PC-9 (cell line): ENCODE data around the gene FAM174C. TPM values are rescaled to one million over a fixed set of nuclear protein-coding genes. Genes with fewer than 3 reads are reported as not detected.
A peak's percentile ranks its signal among the peaks of the same experiment; 100 is the strongest.

Experiments used
- BruUV-seq: library from RNA; stranded (reverse); fragments of 400-500 nt; replicated peaks from 2 replicates; lab custom pipeline; 2021; lab: Mats Ljungman, UMichigan
- CTCF ChIA-PET: fragments of 300-600 bp; sonication (Branson Sonifier 250); formaldehyde crosslinking; loops from one replicate; lab custom pipeline; 2022; ENCODE audit warnings: antibody characterized with exemption; lab: Charles Lee
- POLR2A ChIA-PET: fragments of 300-600 bp; sonication (Branson Sonifier 250); formaldehyde crosslinking; loops from one replicate; lab custom pipeline; 2022; ENCODE audit warnings: antibody characterized with exemption; ENCODE audit not compliant: unreplicated experiment; lab: Charles Lee
- DNase-seq, 2 experiments: peaks; one replicate each; pipeline versions ENCODE4 v3.0.0 to v3.0.0-alpha.2; 2015 to 2022; ENCODE audit warnings: mixed read lengths in 1 of 2
- H2AFZ ChIP-seq: fragments of 200-600 bp; sonication (generic); 2 replicates; pipeline ENCODE4 v1.8.1; 2017; ENCODE audit warnings: antibody characterized with exemption
- H3F3A ChIP-seq: fragments of 200-600 bp; sonication (generic); 2 replicates; pipeline ENCODE4 v1.8.1; 2017; ENCODE audit warnings: antibody characterized with exemption, mild to moderate bottlenecking, low read depth; ENCODE audit not compliant: insufficient read depth
- H3K27ac ChIP-seq: fragments of 200-600 bp; sonication (generic); 2 replicates; pipeline ENCODE4 v1.6.1; 2016; ENCODE audit warnings: mixed run types
- H3K27me3 ChIP-seq: fragments of 200-600 bp; sonication (generic); 2 replicates; pipeline ENCODE4 v1.6.1; 2016; ENCODE audit warnings: low read depth, mixed run types; ENCODE audit not compliant: insufficient read depth
- H3K36me3 ChIP-seq: fragments of 200-600 bp; sonication (generic); 2 replicates; pipeline ENCODE4 v1.6.1; 2016; ENCODE audit warnings: low read depth, mixed run types
- H3K4me1 ChIP-seq: fragments of 200-600 bp; sonication (generic); replicated peaks from 2 replicates; pipeline ENCODE4 v1.6.1; 2016; ENCODE audit warnings: mixed run types; ENCODE audit not compliant: insufficient read depth
- H3K4me2 ChIP-seq: fragments of 200-600 bp; sonication (generic); 2 replicates; pipeline ENCODE4 v1.6.1; 2017; ENCODE audit warnings: mixed run types
- H3K4me3 ChIP-seq: fragments of 200-600 bp; sonication (generic); 2 replicates; pipeline ENCODE4 v1.6.1; 2016; ENCODE audit warnings: mixed run types
- H3K79me2 ChIP-seq: fragments of 200-600 bp; sonication (generic); 2 replicates; pipeline ENCODE4 v1.6.1; 2017; ENCODE audit warnings: low read depth, mixed run types
- H3K9me2 ChIP-seq: fragments of 200-600 bp; sonication (generic); 2 replicates; pipeline ENCODE4 v1.8.1; 2017; ENCODE audit warnings: mild to moderate bottlenecking; ENCODE audit not compliant: insufficient read depth
- H3K9me3 ChIP-seq: fragments of 200-600 bp; sonication (generic); 2 replicates; pipeline ENCODE4 v1.8.1; 2016; ENCODE audit warnings: low read depth; ENCODE audit not compliant: insufficient read depth
- H4K20me1 ChIP-seq: fragments of 200-600 bp; sonication (generic); 2 replicates; pipeline ENCODE4 v1.8.1; 2017; ENCODE audit not compliant: insufficient read depth
- CTCF ChIP-seq: fragments of 200-600 bp; sonication (generic); conservative IDR thresholded peaks from 2 replicates; pipeline ENCODE4 v1.6.1; 2017; ENCODE audit warnings: mixed run types, antibody characterized with exemption, mild to moderate bottlenecking, moderate library complexity
- EZH2 ChIP-seq: fragments of 200-600 bp; sonication (generic); IDR thresholded peaks from 2 replicates; pipeline ENCODE4 v1.8.0; 2017; ENCODE audit warnings: antibody characterized with exemption, low read depth
- intact Hi-C: fragments of 100-400 bp; cut with micrococcal nuclease; formaldehyde crosslinking; loops from one replicate; pipeline ENCODE4 v1.10.0; 2022; ENCODE audit not compliant: unreplicated experiment
- total RNA-seq: library from RNA; stranded (reverse); gene quantifications from 2 replicates; pipeline ENCODE4 v1.2.3, GENCODE V29; 2021

FAM174C gene
- total RNA-seq, 1 experiment from 2014 or later = 51.8 TPM

- DNase-seq = peak; percentile 83 to 87
- TF ChIP-seq EZH2 (no peak), CTCF (no peak)
- Histone ChIP-seq H3K27ac (no peak overlapping the region), H3K4me3 (no peak overlapping the region), H3K4me1 (peaks cover 44% of the 10 kb centered on the region), H3K9me3 (no peaks in the 10 kb centered on the region), H3K79me2 (peaks cover 14% of the 10 kb centered on the region), H2AFZ (no peak overlapping the region), H3K36me3 (no peaks in the 10 kb centered on the region), H4K20me1 (no peaks in the 10 kb centered on the region), H3F3A (peaks cover 41% of the 10 kb centered on the region; the same call in 1 of the 2 replicates), H3K9me2 (no peaks in the 10 kb centered on the region), H3K27me3 (no peaks in the 10 kb centered on the region), H3K4me2 (peak overlapping the region; percentile 61)
- BruUV-seq = no TSS peak
- intact Hi-C loops = no loop called here
- ChIA-PET POLR2A (interaction anchor here (0.6 to 2.1 kb wide), 3 partner anchors 12 to 154 kb away, joined by 3 to 33 read pairs (median 5); no protein-coding TSS in a partner anchor), CTCF (interaction anchor here (5.0 kb wide), 1 partner anchor 21 kb away, joined by 76 read pairs; no protein-coding TSS in a partner anchor)
Observed at GRCh38 chr19:1264801-1265614, 10.3 kb upstream of the FAM174C start.

GRCh38 chr19:1265615-1266128, 9.7 kb upstream of the FAM174C start:
- intact Hi-C loops = loop anchor here (2.0 kb wide), 1 partner anchor 13 kb away; no protein-coding TSS in a partner anchor
- ChIA-PET CTCF (interaction anchor here (5.0 kb wide), 1 partner anchor 21 kb away, joined by 76 read pairs; no protein-coding TSS in a partner anchor), POLR2A (interaction anchor here (0.6 to 2.1 kb wide), 5 partner anchors 13 to 239 kb away, joined by 3 to 33 read pairs (median 7); no protein-coding TSS in a partner anchor)
- peaks cover 40% of the 10 kb centered on the region for H3K4me1 ChIP-seq
- peak overlapping the region; percentile 59; the same call in 1 of the 2 replicates for H3K4me3 ChIP-seq
- H4K20me1 ChIP-seq = no peaks in the 10 kb centered on the region
- peaks cover 42% of the 10 kb centered on the region; the same call in 1 of the 2 replicates for H3F3A ChIP-seq
- H2AFZ ChIP-seq = no peak overlapping the region
- H3K36me3 ChIP-seq = no peaks in the 10 kb centered on the region
- DNase-seq = peak in 1 of 2 experiments; percentile 43
- peak overlapping the region; percentile 49 for H3K27ac ChIP-seq
- peaks cover 21% of the 10 kb centered on the region for H3K79me2 ChIP-seq
- TF ChIP-seq CTCF (no peak), EZH2 (no peak)
- no peaks in the 10 kb centered on the region for H3K9me2 ChIP-seq
- no peaks in the 10 kb centered on the region for H3K9me3 ChIP-seq
- H3K4me2 ChIP-seq = peak overlapping the region; percentile 78
- no peaks in the 10 kb centered on the region for H3K27me3 ChIP-seq
- BruUV-seq = no TSS peak

GRCh38 chr19:1266129-1266915, 9.0 kb upstream of the FAM174C start:
- peaks cover under 1% of the 10 kb centered on the region; the same call in 1 of the 2 replicates for H4K20me1 ChIP-seq
- peak overlapping the region; percentile 59 for H3K4me3 ChIP-seq
- no peak for TF ChIP-seq CTCF
- TF ChIP-seq EZH2 = no peak
- no peaks in the 10 kb centered on the region for H3K9me2 ChIP-seq
- CTCF ChIA-PET = interaction anchor here (0.5 to 5.0 kb wide), 3 partner anchors 13 to 153 kb away, joined by 5 to 76 read pairs (median 5); no protein-coding TSS in a partner anchor
- intact Hi-C loops = loop anchor here (2.0 kb wide), 1 partner anchor 14 kb away; no protein-coding TSS in a partner anchor
- no TSS peak for BruUV-seq
- peaks cover 42% of the 10 kb centered on the region; the same call in 1 of the 2 replicates for H3F3A ChIP-seq
- H3K36me3 ChIP-seq = no peaks in the 10 kb centered on the region
- H3K4me1 ChIP-seq = peaks cover 46% of the 10 kb centered on the region
- H3K4me2 ChIP-seq = peak overlapping the region; percentile 78
- H3K9me3 ChIP-seq = no peaks in the 10 kb centered on the region
- no peak overlapping the region for H2AFZ ChIP-seq
- peak overlapping the region; percentile 49 for H3K27ac ChIP-seq
- peaks cover 24% of the 10 kb centered on the region for H3K79me2 ChIP-seq
- DNase-seq = peak; percentile 55 to 92
- POLR2A ChIA-PET = interaction anchor here (0.5 to 2.1 kb wide), 6 partner anchors 11 to 574 kb away, joined by 5 to 33 read pairs (median 8); no protein-coding TSS in a partner anchor
- no peaks in the 10 kb centered on the region for H3K27me3 ChIP-seq
